K562 (cell line): ENCODE results near the gene MGAT1. TPM values are rescaled to one million over a fixed set of nuclear protein-coding genes. Genes with fewer than 3 reads are reported as not detected.
A peak's percentile ranks its signal among the peaks of the same experiment; 100 is the strongest.

Source experiments
- BACH1 ChIP-seq: fragments of 200-800 bp; sonication (Bioruptor generic); IDR thresholded peaks from 2 replicates; pipeline ENCODE4 v1.6.1; 2016; ENCODE audit warnings: missing genetic modification characterization, missing compliant biosample characterization
- E2F6 ChIP-seq, 2 experiments: IDR thresholded peaks; 2 replicates each; pipeline ENCODE4 v1.6.1; 2011; ENCODE audit warnings: borderline replicate concordance in 1 of 2, control low read depth in 1 of 2, low read depth in 1 of 2, low read length in 1 of 2, mild to moderate bottlenecking in 1 of 2, mixed read lengths in 1 of 2, moderate library complexity in 1 of 2; ENCODE audit not compliant: insufficient read depth in 1 of 2, insufficient read length in 1 of 2, poor library complexity in 1 of 2, severe bottlenecking in 1 of 2; ENCODE audit errors: extremely low read depth in 1 of 2
- ELF1 ChIP-seq: fragments of 200-800 bp; sonication (Bioruptor generic); IDR thresholded peaks from 2 replicates; pipeline ENCODE4 v1.6.1; 2016; ENCODE audit warnings: missing genetic modification characterization, missing compliant biosample characterization
- EP400 ChIP-seq: fragments of 450-650 bp; IDR thresholded peaks from 2 replicates; pipeline ENCODE4 v1.6.1; 2017; ENCODE audit warnings: antibody characterized with exemption, mild to moderate bottlenecking, moderate library complexity
- ETS1 ChIP-seq: conservative IDR thresholded peaks from 2 replicates; pipeline ENCODE4 v1.6.1; 2011; ENCODE audit warnings: low read depth, mild to moderate bottlenecking, low read length; ENCODE audit not compliant: control insufficient read depth
- FOXK2 ChIP-seq, 2 experiments: fragments of 450-650 bp; IDR thresholded peaks in 1 of 2; conservative IDR thresholded peaks in 1 of 2; 2 replicates each; pipeline ENCODE4 v1.6.1; 2016; ENCODE audit warnings: low read depth in 2 of 2, mild to moderate bottlenecking in 1 of 2
- FOXP4 ChIP-seq: sonication (generic); formaldehyde crosslinking; IDR thresholded peaks from 2 replicates; pipeline ENCODE4 v1.8.0; 2022; ENCODE audit warnings: mild to moderate bottlenecking, missing genetic modification reagents, borderline replicate concordance
- GATAD2B ChIP-seq: fragments of 450-650 bp; IDR thresholded peaks from 2 replicates; pipeline ENCODE4 v1.6.1; 2017; ENCODE audit warnings: mild to moderate bottlenecking, borderline replicate concordance
- KDM5B ChIP-seq: fragments of 200-600 bp; sonication (generic); IDR thresholded peaks from 2 replicates; pipeline ENCODE4 v1.6.1; 2012; ENCODE audit warnings: low read depth, mild to moderate bottlenecking, moderate library complexity, low read length, control low read depth, inconsistent platforms; ENCODE audit not compliant: insufficient replicate concordance
- MAFG ChIP-seq: fragments of 450-650 bp; conservative IDR thresholded peaks from 2 replicates; pipeline ENCODE4 v1.6.1; 2016; ENCODE audit warnings: missing genetic modification characterization, missing compliant biosample characterization
- MYC ChIP-seq, 2 experiments: fragments of 250-450 bp in 1 of 2; sonication (Bioruptor Pico) in 1 of 2; IDR thresholded peaks; 2 replicates each; pipeline versions ENCODE4 v1.5.1 to v1.6.1; 2012 to 2021; ENCODE audit warnings: low read depth in 2 of 2, borderline replicate concordance in 1 of 2, improper control_type of control experiment in 1 of 2, low read length in 1 of 2, mild to moderate bottlenecking in 1 of 2, moderate library complexity in 1 of 2
- NBN ChIP-seq: fragments of 450-650 bp; IDR thresholded peaks from 2 replicates; pipeline ENCODE4 v1.6.1; 2016; ENCODE audit warnings: low read depth, mild to moderate bottlenecking
- NR2C2 ChIP-seq, 2 experiments: fragments of 200-800 bp in 1 of 2; sonication (Bioruptor generic) in 1 of 2; sonication (generic) in 1 of 2; formaldehyde crosslinking in 1 of 2; IDR thresholded peaks; 2 replicates each; pipeline versions ENCODE4 v1.6.1 to v1.8.0; 2016 to 2022; ENCODE audit warnings: mild to moderate bottlenecking in 1 of 2, missing compliant biosample characterization in 1 of 2, missing genetic modification characterization in 1 of 2, missing genetic modification reagents in 1 of 2
- RAD51 ChIP-seq: fragments of 450-650 bp; IDR thresholded peaks from 2 replicates; pipeline ENCODE4 v1.7.1; 2016; ENCODE audit warnings: low read depth, mild to moderate bottlenecking, borderline replicate concordance
- SIN3A ChIP-seq, 2 experiments: fragments of 150-350 bp in 1 of 2; IDR thresholded peaks; 2 replicates each; pipeline ENCODE4 v1.6.1; 2011 to 2016; ENCODE audit warnings: borderline replicate concordance in 2 of 2, low read depth in 2 of 2, low read length in 2 of 2, mild to moderate bottlenecking in 2 of 2, moderate library complexity in 2 of 2; ENCODE audit not compliant: control insufficient read depth in 1 of 2
- SMAD1 ChIP-seq: fragments of 150-350 bp; IDR thresholded peaks from 2 replicates; pipeline ENCODE4 v1.6.1; 2014; ENCODE audit warnings: low read length, low read depth; ENCODE audit not compliant: partially characterized antibody
- ZBTB1 ChIP-seq: sonication (generic); formaldehyde crosslinking; IDR thresholded peaks from 2 replicates; pipeline ENCODE4 v1.8.1; 2023; ENCODE audit warnings: missing genetic modification reagents, low read depth, mild to moderate bottlenecking, borderline replicate concordance
- ZNF212 ChIP-seq: fragments of 450-650 bp; formaldehyde crosslinking; IDR thresholded peaks from 2 replicates; pipeline ENCODE4 v1.4.0; 2020; ENCODE audit warnings: mild to moderate bottlenecking
- ZNF584 ChIP-seq: fragments of 200-800 bp; sonication (Bioruptor generic); IDR thresholded peaks from 2 replicates; pipeline ENCODE4 v1.6.1; 2016; ENCODE audit warnings: low read depth, mild to moderate bottlenecking, missing genetic modification characterization, missing compliant biosample characterization
- ZNF696 ChIP-seq: fragments of 250-450 bp; sonication (Bioruptor Pico); conservative IDR thresholded peaks from 2 replicates; pipeline ENCODE4 v1.4.0; 2020; ENCODE audit warnings: mild to moderate bottlenecking, moderate library complexity
- polyA plus RNA-seq, 8 experiments: library from polyadenylated mRNA; depleted of rRNA in 4 of 8; stranded (reverse) in 5 of 8; unstranded in 3 of 8; fragments of >200 nt; fragmentation: Nextera tagmentation in 2 of 8; fragmentation: Illumina TruSeq in 1 of 8; extraction: Ambion mirVana in 2 of 8; extraction: Trizol in 1 of 8; gene quantifications; 2 replicates each; pipeline versions ENCODE4 v1.2.1 to v1.2.3, GENCODE V29; 2011 to 2014; ENCODE audit warnings: inconsistent platforms in 1 of 8, missing spikeins in 1 of 8
- total RNA-seq, 7 experiments: library from RNA; depleted of rRNA in 6 of 7; stranded (reverse); fragments of >200 nt in 6 of 7; fragmentation: Illumina TruSeq in 2 of 7; extraction: Trizol in 2 of 7; gene quantifications; 2 replicates each; pipeline versions ENCODE4 v1.2.1 to v1.2.3, GENCODE V29; 2011 to 2021; ENCODE audit warnings: low replicate concordance in 1 of 7

The MGAT1 gene
- total and polyA plus RNA-seq, 9 of the 15 experiments (the other 6 are each of a cell fraction or from before 2014, with no cell fraction given), result 3.9 to 82.7 (median 44.5) TPM

- TF ChIP-seq E2F6 (IDR thresholded peaks at IDR 0.05; ENCODE audit: borderline replicate concordance in 1 of 2, extremely low read depth in 1 of 2, insufficient read depth in 1 of 2, insufficient read length in 1 of 2, low read depth in 1 of 2, low read length in 1 of 2, poor library complexity in 1 of 2, severe bottlenecking in 1 of 2) (no peak), ZNF584 (0 out of 2 replicates have a peak, but pooled peaks have one; percentile 1), GATAD2B (no peak), ETS1 (peak; percentile 82; the same call in 1 of the 2 replicates), FOXP4 (CRISPR knock-in tag) (0 out of 2 replicates have a peak, but pooled peaks have one; percentile 66), ELF1 (tag) (peak; percentile 87), NR2C2 (CRISPR knock-in tag; IDR thresholded peaks at IDR 0.05) (no peak; the same call in none of the 2 replicates), NR2C2 (tag; IDR thresholded peaks at IDR 0.05) (peak; percentile 96), ZBTB1 (CRISPR knock-in tag) (0 out of 2 replicates have a peak, but pooled peaks have one; percentile 8), RAD51 (peak; percentile 66; the same call in 1 of the 2 replicates), KDM5B (peak; percentile 31), ZNF212 (CRISPR knock-in tag) (no peak), ZNF696 (no peak), SIN3A (IDR thresholded peaks at IDR 0.05; ENCODE audit: borderline replicate concordance in 2 of 2, control insufficient read depth in 1 of 2, low read depth in 2 of 2, low read length in 2 of 2) (peak; percentile 77 to 89; a peak in 3 of 4 replicates), NBN (peak; percentile 25; the same call in 1 of the 2 replicates), MYC (IDR thresholded peaks at IDR 0.05; ENCODE audit: low read depth, low read length) (no peak; the same call in 1 of the 2 replicates), MYC (CRISPR knock-in tag; IDR thresholded peaks at IDR 0.05; ENCODE audit: borderline replicate concordance, low read depth) (no peak), EP400 (0 out of 2 replicates have a peak, but pooled peaks have one; percentile 43), FOXK2 (conservative IDR thresholded peaks at IDR 0.05 in 1 of 2, IDR thresholded peaks at IDR 0.05 in 1 of 2; ENCODE audit: low read depth in 2 of 2) (peak; percentile 84 to 94), BACH1 (tag) (no peak), MAFG (tag) (no peak), SMAD1 (no peak)
Observed at GRCh38 chr5:180809403-180810209, 7.0 kb upstream of the MGAT1 start (continued).
